HepG2 (cell line): ENCODE measurements around the gene PAXX. TPM values are rescaled to one million over a fixed set of nuclear protein-coding genes. Genes with fewer than 3 reads are reported as not detected.
A peak's percentile ranks its signal among the peaks of the same experiment; 100 is the strongest.

Source experiments
- ATAC-seq: fragments of 200-7000 bp; cut with Tn5 transposase; 3 replicates; pipeline ENCODE4 v1.9.1; 2020; ENCODE audit warnings: mild to moderate bottlenecking, moderate library complexity
- BruUV-seq: library from RNA; stranded (reverse); fragments of 400-500 nt; replicated peaks from 2 replicates; lab custom pipeline; 2021; lab: Mats Ljungman, UMichigan
- CTCF ChIA-PET: fragments of 300-600 bp; formaldehyde crosslinking; extraction: SDS; loops from one replicate; lab custom pipeline; 2021; ENCODE audit warnings: low total read pairs, inconsistent platforms, low intra/inter-chr PET ratio; lab: Yijun Ruan, JAX
- POLR2A ChIA-PET: fragments of 350-600 bp; sonication (Branson Sonifier 250); formaldehyde crosslinking; loops from one replicate; lab custom pipeline; 2020; ENCODE audit warnings: antibody characterized with exemption, inconsistent platforms; lab: Yijun Ruan, JAX
- DNase-seq: peaks from one replicate; pipeline ENCODE4 v3.0.0-alpha.2; 2015; ENCODE audit warnings: low spot score
- FAIRE-seq: peaks from 3 replicates; lab custom pipeline; 2011; peaks lifted over from hg19 to GRCh38; lab: Jason Lieb, UNC
- H2AFZ ChIP-seq: one replicate; pipeline ENCODE4 v1.6.1; 2011; ENCODE audit warnings: low read length, inconsistent platforms
- H3K27ac ChIP-seq: fragments of 300-600 bp; 3 replicates; pipeline ENCODE4 v1.8.0; 2011; ENCODE audit warnings: mixed run types, mild to moderate bottlenecking, mixed read lengths, low read length, inconsistent platforms; ENCODE audit not compliant: insufficient read depth; ENCODE audit errors: extremely low read length
- H3K27me3 ChIP-seq, 2 experiments: fragments of 200-600 bp in 1 of 2; 2 replicates in 1 of 2; 3 replicates in 1 of 2; pipeline versions ENCODE4 v1.6.0 to v1.8.0; 2011; ENCODE audit warnings: low read length in 2 of 2, mild to moderate bottlenecking in 2 of 2, moderate library complexity in 2 of 2, inconsistent platforms in 1 of 2; ENCODE audit not compliant: insufficient read depth in 2 of 2, control insufficient read depth in 1 of 2
- H3K36me3 ChIP-seq, 2 experiments: fragments of 200-600 bp in 1 of 2; replicated peaks in 1 of 2; 2 replicates in 1 of 2; 3 replicates in 1 of 2; pipeline versions ENCODE4 v1.5.1 to v1.8.0; 2011; ENCODE audit warnings: low read length in 2 of 2, inconsistent platforms in 1 of 2; ENCODE audit not compliant: insufficient read depth in 2 of 2, control insufficient read depth in 1 of 2
- H3K4me1 ChIP-seq: 2 replicates; pipeline ENCODE4 v1.5.1; 2012; ENCODE audit warnings: low read length, inconsistent platforms; ENCODE audit not compliant: insufficient read depth
- H3K4me2 ChIP-seq: 2 replicates; pipeline ENCODE4 v1.6.0; 2011; ENCODE audit warnings: low read depth, low read length, inconsistent platforms
- H3K4me3 ChIP-seq, 3 experiments: fragments of 200-600 bp in 1 of 3; sonication (generic), shearing (Covaris generic) in 1 of 3; replicated peaks in 1 of 3; 2 replicates each; pipeline ENCODE4 v1.5.1; 2011 to 2016; ENCODE audit warnings: low read length in 3 of 3, inconsistent platforms in 2 of 3, low read depth in 2 of 3, mild to moderate bottlenecking in 2 of 3, control low read depth in 1 of 3, mixed read lengths in 1 of 3; ENCODE audit not compliant: insufficient read depth in 1 of 3
- H3K79me2 ChIP-seq: one replicate; pipeline ENCODE4 v1.6.1; 2011; ENCODE audit warnings: low read length, inconsistent platforms; ENCODE audit not compliant: insufficient read depth
- H3K9ac ChIP-seq: 2 replicates; pipeline ENCODE4 v1.6.0; 2011; ENCODE audit warnings: mild to moderate bottlenecking, low read depth, low read length, inconsistent platforms; ENCODE audit not compliant: insufficient read depth
- H3K9me3 ChIP-seq: 2 replicates; pipeline ENCODE4 v1.5.1; 2012; ENCODE audit warnings: mild to moderate bottlenecking, low read length
- H4K20me1 ChIP-seq: 2 replicates; pipeline ENCODE4 v1.6.0; 2011; ENCODE audit warnings: inconsistent platforms, mild to moderate bottlenecking, low read length, moderate library complexity; ENCODE audit not compliant: insufficient read depth
- PATZ1 ChIP-seq: sonication (generic); formaldehyde crosslinking; IDR thresholded peaks from 2 replicates; pipeline ENCODE4 v1.4.0; 2020; ENCODE audit warnings: missing genetic modification reagents
- ZNF724P ChIP-seq: sonication (generic); formaldehyde crosslinking; IDR thresholded peaks from 2 replicates; pipeline ENCODE4 v1.8.0; 2022; ENCODE audit warnings: missing genetic modification reagents, borderline replicate concordance
- WGBS: methylation state at CpG from one replicate; pipeline ENCODE4 v1.1.6; 2017; ENCODE audit warnings: low lambda C conversion rate; 5-methylcytosine and 5-hydroxymethylcytosine counted together
- in situ Hi-C: cut with HindIII; loops from 2 replicates; pipeline ENCODE4 v1.10.0; 2017; ENCODE audit warnings: low pct_unique_long_range_greater_than_20kb; ENCODE audit not compliant: extremely low pct_ligation_motif_present
- intact Hi-C: fragments of 100-400 bp; cut with micrococcal nuclease; formaldehyde crosslinking; loops from one replicate; pipeline ENCODE4 v1.10.0; 2022; ENCODE audit not compliant: unreplicated experiment
- polyA plus RNA-seq, 8 experiments: library from polyadenylated mRNA; depleted of rRNA in 3 of 8; stranded (reverse) in 7 of 8; unstranded in 1 of 8; fragments of >200 nt; fragmentation: Illumina TruSeq in 4 of 8; extraction: Trizol in 4 of 8; gene quantifications; 2 replicates each; pipeline versions ENCODE4 v1.2.1 to v1.2.3, GENCODE V29; 2011 to 2016; ENCODE audit warnings: low read depth in 4 of 8, missing spikeins in 1 of 8, mixed read lengths in 1 of 8; ENCODE audit not compliant: insufficient read depth in 1 of 8
- total RNA-seq, 5 experiments: library from RNA; depleted of rRNA; stranded (reverse); fragments of >200 nt; fragmentation: Illumina TruSeq; extraction: Trizol; gene quantifications; 2 replicates each; pipeline ENCODE4 v1.2.3, GENCODE V29; 2016; ENCODE audit warnings: low read depth in 1 of 5
- TF ChIP-seq, protein P1 (sequence below): sonication (generic); formaldehyde crosslinking; IDR thresholded peaks from 2 replicates; pipeline ENCODE4 v1.4.0; 2020; ENCODE audit warnings: missing genetic modification reagents

The PAXX gene
- total and polyA plus RNA-seq, 2 of the 13 experiments (the other 11 are each of a cell fraction or from before 2014, with no cell fraction given): 14.0 to 31.9 TPM

DNA sequence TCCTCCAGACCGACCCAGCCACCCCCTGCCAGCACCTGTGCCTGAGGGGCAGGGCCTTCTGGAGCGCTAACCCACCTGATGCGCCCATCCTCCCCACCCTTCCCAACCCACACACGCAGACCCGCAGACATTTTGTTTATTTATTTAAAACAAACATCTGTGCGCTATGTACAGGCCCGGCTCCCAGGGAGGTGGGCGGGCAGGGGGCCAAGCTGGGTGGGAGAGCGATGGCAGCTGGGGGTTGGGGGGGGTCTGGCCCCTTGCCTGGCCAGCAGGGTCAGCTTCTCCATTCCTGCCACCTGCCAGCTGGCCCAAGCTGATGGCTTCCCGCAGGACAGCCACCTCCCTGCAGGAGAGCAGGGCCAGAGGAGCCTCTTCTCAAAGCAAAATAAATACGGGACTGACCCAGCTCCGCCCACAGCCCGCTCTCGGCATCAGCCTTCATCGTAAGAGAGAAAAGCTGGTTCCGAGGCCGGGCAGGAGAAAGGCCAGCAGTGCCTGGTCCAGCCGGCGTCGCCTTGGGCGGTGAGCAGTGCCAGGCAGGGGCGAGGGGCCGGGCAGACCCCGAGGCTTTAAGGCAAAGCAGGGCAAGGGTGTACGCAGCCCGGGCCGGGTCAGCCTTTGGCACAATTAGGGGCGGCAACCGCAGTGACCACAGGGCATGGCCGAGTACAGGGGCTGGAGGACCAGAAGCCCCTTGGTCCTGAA lies 15.0 kb downstream of the PAXX start:
- Histone ChIP-seq H3K27ac (no peak overlapping the region), H3K4me1 (peaks cover 5% of the 10 kb centered on the region), H3K9me3 (peaks cover 4% of the 10 kb centered on the region; the same call in 1 of the 2 replicates), H3K27me3 (no peaks in the 10 kb centered on the region), H3K9ac (no peak overlapping the region), H2AFZ (no peak overlapping the region), H3K4me2 (no peak overlapping the region), H4K20me1 (no peaks in the 10 kb centered on the region), H3K79me2 (no peaks in the 10 kb centered on the region), H3K36me3 (no peaks in the 10 kb centered on the region), H3K4me3 (no peak overlapping the region)
- ATAC-seq: no peak; the same call in none of the 3 replicates
- ChIA-PET POLR2A (no interaction called here), CTCF (no interaction called here)
- WGBS: 58% methylated on average over 21 of the region's 30 CpGs
- no peak for DNase-seq
- in situ Hi-C loops: no loop called here
- no peak for FAIRE-seq
- intact Hi-C loops: no loop called here
- no TSS peak for BruUV-seq
- TF ChIP-seq PATZ1 (CRISPR knock-in tag): peak; percentile 35; the same call in 1 of the 2 replicates
- no peak for TF ChIP-seq ZNF724P (CRISPR knock-in tag)
- TF ChIP-seq, protein P1, sequence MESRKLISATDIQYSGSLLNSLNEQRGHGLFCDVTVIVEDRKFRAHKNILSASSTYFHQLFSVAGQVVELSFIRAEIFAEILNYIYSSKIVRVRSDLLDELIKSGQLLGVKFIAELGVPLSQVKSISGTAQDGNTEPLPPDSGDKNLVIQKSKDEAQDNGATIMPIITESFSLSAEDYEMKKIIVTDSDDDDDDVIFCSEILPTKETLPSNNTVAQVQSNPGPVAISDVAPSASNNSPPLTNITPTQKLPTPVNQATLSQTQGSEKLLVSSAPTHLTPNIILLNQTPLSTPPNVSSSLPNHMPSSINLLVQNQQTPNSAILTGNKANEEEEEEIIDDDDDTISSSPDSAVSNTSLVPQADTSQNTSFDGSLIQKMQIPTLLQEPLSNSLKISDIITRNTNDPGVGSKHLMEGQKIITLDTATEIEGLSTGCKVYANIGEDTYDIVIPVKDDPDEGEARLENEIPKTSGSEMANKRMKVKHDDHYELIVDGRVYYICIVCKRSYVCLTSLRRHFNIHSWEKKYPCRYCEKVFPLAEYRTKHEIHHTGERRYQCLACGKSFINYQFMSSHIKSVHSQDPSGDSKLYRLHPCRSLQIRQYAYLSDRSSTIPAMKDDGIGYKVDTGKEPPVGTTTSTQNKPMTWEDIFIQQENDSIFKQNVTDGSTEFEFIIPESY (CRISPR knock-in tag): peak; percentile 68
